Measurements from ENCODE around the gene POLR2J2. TPM values are rescaled to one million over a fixed set of nuclear protein-coding genes. Genes with fewer than 3 reads are reported as not detected.
"Not testable (repeated sequence)": the region's sequence is repeated elsewhere in the genome, so short reads cannot be mapped to it uniquely, and the experiment has no call there.

POLR2J2 gene
- total RNA-seq = 3.7 TPM

GRCh38 chr7:102671166-102671955 lies at the start of gene POLR2J2:
Gene POLR2J2, minus strand, starts transcription at chr7:102671663. Its CDS starts 62 bp downstream, at chr7:102671601.
- ATAC-seq = peak; percentile 57
- peak; percentile 41 for DNase-seq (ENCODE audit: low spot score)

GRCh38 chr7:102718491-102718890 lies 47.0 kb upstream of the POLR2J2 start:
- ATAC-seq; DNase-seq (ENCODE audit: low spot score): not testable (repeated sequence)

GRCh38 chr7:102715718-102716117 lies 44.3 kb upstream of the POLR2J2 start:
- not testable (repeated sequence) for ATAC-seq

DNA sequence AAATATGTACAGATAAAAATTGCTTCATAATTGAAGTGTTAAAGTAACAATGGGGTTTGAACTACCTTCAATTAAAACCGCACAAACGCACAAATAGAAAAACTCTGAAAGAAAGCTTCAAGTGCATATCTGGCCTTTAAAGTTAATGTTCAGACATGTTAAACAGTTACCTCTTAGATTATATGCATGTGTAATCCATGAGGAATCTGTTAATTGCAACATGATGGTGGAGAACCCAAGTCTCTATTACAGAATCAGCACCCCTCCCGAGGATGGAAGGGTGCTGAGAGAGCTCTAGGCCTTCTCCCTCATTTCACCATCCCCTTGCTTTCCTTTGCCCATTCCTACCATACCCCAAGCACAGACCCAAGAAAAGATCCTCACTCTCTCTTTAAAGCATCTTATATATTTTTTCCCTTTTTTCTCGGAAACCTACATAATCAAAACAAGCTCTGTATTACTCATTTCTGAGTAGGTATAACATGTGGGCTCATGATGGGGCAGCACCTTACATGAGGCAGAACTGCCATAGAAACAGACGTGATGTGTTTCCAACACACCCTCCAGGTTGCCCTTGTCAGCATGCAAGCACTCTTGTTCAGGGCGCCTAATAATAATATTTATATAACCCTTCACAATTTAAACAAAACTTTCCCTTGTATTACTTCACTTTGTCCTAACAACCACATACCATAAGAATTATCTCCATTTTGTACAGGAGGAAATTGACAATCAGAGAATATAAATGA lies 43.5 kb upstream of the POLR2J2 start:
- ATAC-seq; DNase-seq (ENCODE audit: low spot score): not testable (repeated sequence)

More at GRCh38 chr7:102715718-102716117, 44.3 kb upstream of the POLR2J2 start:
- not testable (repeated sequence) for DNase-seq (ENCODE audit: low spot score)

GRCh38 chr7:102713691-102714080 lies 42.2 kb upstream of the POLR2J2 start:
- ATAC-seq = peak; percentile 27
- not testable (repeated sequence) for DNase-seq (ENCODE audit: low spot score)

DNA sequence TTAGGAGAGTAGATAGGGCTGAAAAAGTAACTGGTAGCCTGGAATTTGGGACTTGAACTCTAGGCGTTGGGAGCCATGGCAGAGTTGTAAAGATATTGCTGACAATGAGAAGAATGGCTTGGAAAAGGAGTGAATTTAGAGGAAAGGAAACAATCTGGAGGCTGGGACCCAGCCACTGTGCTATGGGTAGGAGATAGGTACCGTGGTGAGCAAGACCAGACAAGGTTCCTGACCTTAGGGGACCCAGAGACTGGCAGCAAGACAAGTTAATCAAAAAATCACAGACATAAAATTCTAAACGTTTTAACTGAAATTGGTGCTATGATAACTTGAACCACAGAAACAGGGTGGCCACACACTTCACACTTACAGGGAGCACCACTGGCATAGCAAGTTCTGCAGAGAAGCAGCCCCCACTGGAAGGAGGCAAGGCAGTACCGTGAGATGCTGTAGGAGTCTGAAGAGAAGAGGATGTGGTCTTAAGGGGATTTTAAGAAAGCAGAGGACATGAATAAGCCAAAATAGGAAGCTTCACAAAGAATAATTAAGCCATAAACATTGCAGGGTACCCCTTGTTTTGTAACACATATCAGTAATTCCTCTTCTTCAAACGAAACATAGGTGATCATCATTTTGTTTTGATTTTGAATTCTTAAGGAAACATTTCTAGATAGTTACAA lies 41.7 kb upstream of the POLR2J2 start:
- ATAC-seq; DNase-seq (ENCODE audit: low spot score): not testable (repeated sequence)

DNA sequence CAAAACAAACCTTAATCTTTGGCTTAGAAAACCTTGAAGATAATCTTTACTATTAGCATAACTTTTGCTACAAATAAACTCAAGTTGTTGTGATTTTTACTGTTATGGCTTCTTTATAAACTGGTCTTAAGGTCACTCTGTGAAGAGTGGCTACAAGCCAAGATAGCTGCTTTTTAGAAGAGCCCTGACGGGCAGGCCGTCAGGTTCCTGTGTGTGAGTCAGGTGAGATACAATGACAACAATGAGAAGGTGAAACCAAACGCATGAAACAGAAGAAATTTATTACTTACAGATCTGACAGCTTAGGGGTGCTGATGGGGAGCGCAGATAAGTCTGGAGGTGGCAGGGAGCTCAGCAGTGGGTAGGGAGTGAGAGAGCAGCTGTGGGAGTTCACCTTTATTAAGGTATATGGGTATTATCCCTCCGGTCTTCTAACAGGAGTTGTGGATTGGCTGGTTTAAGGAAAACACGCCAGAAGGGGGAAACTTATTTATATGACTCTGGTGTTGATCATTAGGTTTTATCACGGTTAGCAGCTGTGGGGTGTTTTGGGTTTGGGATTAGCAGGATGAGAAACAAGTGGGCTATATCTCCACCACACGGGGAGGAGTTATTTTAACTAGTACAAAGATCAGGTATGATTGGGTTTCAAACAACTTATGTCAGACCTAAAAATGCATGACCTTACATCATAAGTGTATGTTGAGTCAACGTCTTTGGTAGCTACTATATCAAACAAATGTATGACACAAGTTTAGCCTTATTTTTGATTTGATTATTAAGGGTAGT lies 27.7 kb upstream of the POLR2J2 start:
- not testable (repeated sequence) for ATAC-seq

DNA sequence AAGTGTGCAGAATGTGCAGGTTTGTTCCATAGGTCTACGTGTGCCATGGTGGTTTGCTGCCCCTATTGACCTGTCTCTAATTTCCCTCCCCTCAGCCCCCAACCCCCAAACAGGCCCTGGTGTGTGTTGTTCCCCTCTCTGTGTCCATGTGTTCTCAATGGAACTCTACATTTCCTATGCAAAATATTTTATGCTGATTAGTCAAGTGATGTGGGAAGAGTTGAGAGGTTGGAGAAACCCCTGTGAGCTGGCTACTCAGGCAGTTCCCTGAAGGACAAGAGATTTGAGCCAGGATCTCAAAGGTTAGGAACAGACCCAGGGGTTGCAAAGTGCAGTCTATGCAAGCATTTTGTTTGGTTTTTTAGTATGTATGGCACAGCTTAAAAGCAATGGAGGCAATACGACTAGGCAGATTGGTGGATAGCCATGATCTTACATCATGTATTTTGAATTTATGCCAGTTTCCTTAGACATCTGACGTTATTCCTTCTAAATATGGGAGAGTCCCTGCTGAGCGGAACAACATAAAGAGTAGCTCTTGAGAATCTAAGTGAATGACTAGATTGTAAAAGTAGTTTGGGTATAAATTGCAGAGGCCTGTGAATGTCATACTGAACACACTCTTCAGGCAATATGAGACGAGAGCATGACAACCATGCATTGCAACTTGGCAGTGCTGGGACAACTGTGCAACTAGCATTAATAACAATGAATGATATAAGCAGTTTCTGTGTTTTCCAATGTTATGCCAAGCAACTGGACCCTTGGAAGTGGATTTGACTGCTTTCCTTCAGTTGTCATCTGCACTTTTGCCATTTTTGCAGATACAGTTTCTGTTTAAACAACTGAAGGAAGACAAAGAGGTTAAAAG lies 26.4 kb upstream of the POLR2J2 start:
- not testable (repeated sequence) for DNase-seq (ENCODE audit: low spot score); ATAC-seq

More for the DNA sequence above, 27.7 kb upstream of the POLR2J2 start:
- DNase-seq (ENCODE audit: low spot score) = not testable (repeated sequence)

DNA sequence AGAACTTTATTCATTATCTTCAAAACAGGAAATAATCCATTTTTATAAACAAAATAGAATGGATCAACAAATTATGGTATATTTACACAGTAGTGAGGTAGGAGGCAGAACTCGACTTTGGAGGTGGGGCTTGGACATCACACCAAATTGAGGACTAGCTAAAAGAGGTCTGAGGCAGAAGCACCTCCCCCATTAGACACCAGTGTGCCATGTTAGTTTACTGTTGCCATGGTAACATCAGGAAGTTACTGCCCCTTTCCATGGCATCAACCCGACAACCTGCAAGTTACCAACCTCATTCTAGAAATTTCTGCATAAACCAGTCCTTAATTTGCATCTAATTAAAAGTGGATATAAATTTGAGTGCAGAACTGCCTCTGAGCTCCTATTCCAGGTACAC lies 24.5 kb upstream of the POLR2J2 start:
- not testable (repeated sequence) for DNase-seq (ENCODE audit: low spot score); ATAC-seq

- DNase-seq (ENCODE audit: low spot score); ATAC-seq: not testable (repeated sequence)
Measured at GRCh38 chr7:102695033-102695552, 23.6 kb upstream of the POLR2J2 start.

DNA sequence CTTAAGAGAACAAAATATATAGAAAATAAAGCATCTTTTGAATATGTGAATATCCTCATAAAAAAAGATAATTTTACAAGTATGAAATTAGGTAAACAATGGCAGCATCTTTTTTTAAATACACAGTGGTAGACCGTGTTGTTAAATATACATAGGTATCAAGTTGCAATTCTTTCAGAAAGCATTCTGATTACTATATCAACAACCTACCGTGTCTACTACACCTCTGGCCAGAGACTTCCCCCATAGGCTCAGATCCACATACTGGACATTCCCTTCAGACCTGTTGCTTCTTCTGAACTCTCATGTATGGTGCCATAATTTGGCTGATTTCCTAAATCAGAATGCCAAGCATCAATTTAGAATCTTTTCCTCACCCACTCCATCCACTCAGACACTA lies 22.5 kb upstream of the POLR2J2 start:
- ATAC-seq; DNase-seq (ENCODE audit: low spot score): not testable (repeated sequence)

DNA sequence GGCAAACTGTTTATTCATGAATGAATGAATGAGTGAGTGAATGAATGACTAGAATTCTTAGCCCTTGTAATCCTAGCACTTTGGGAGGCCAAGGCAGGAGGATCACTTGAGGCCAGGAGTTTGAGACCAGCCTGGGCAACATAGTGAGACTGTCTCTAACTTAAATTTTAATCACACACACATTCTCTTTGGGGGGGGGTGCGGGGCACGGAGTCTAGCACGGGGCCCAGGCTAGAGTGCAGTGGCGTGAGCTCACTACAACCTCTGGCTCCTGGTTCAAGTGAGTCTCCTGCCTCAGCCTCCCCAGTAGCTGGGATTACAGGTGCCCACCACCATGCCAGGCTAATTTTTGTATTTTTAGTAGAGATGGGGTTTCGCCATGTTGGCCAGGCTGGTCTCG lies 19.1 kb upstream of the POLR2J2 start:
- ATAC-seq; DNase-seq (ENCODE audit: low spot score): not testable (repeated sequence)

GRCh38 chr7:102689436-102690282 lies 18.2 kb upstream of the POLR2J2 start:
- peak; percentile 54 for ATAC-seq
- DNase-seq (ENCODE audit: low spot score) = not testable (repeated sequence)

GRCh38 chr7:102688299-102689036 lies 17.0 kb upstream of the POLR2J2 start:
- DNase-seq (ENCODE audit: low spot score) = not testable (repeated sequence)
- peak; percentile 84 for ATAC-seq

GRCh38 chr7:102682560-102682959 lies 11.1 kb upstream of the POLR2J2 start:
- ATAC-seq; DNase-seq (ENCODE audit: low spot score): not testable (repeated sequence)

- not testable (repeated sequence) for DNase-seq (ENCODE audit: low spot score); ATAC-seq
Measured at GRCh38 chr7:102680780-102681179, 9.3 kb upstream of the POLR2J2 start.

GRCh38 chr7:102675545-102675944 lies 4.1 kb upstream of the POLR2J2 start:
- ATAC-seq; DNase-seq (ENCODE audit: low spot score): not testable (repeated sequence)
